GM18511 (cell line): ENCODE results near the gene SNAPC4.

Experiments
- ATAC-seq: cut with Tn5 transposase; IDR thresholded peaks from one replicate; pipeline ENCODE4 v1.9.1; 2021; ENCODE audit warnings: mild to moderate bottlenecking, moderate library complexity; ENCODE audit not compliant: unreplicated experiment

The SNAPC4 gene

GRCh38 chr9:136400038-136400834 lies at the start of gene SNAPC4:
TSS of gene SNAPC4 (minus strand) at chr9:136400170. CDS start at chr9:136398428, 1,742 bp downstream.
- ATAC-seq: peak; percentile 70

GRCh38 chr9:136448655-136449054 lies 48.7 kb upstream of the SNAPC4 start:
- ATAC-seq: no peak

- no peak for ATAC-seq
Observed at GRCh38 chr9:136447173-136447778, 47.3 kb upstream of the SNAPC4 start.

- ATAC-seq: no peak
Observed at GRCh38 chr9:136445799-136446198, 45.8 kb upstream of the SNAPC4 start.

GRCh38 chr9:136444102-136444501 lies 44.1 kb upstream of the SNAPC4 start:
- ATAC-seq: no peak

GRCh38 chr9:136443687-136444086 lies 43.7 kb upstream of the SNAPC4 start:
- no peak for ATAC-seq

GRCh38 chr9:136443087-136443486 lies 43.1 kb upstream of the SNAPC4 start:
- no peak for ATAC-seq

- ATAC-seq: no peak
Observed at GRCh38 chr9:136442265-136442664, 42.3 kb upstream of the SNAPC4 start.

- ATAC-seq: no peak
Observed at GRCh38 chr9:136441681-136442245, 41.8 kb upstream of the SNAPC4 start.

GRCh38 chr9:136441191-136441680 lies 41.3 kb upstream of the SNAPC4 start:
- no peak for ATAC-seq

GRCh38 chr9:136439481-136440408 lies 39.8 kb upstream of the SNAPC4 start, which contains the start of gene INPP5E:
TSS of gene INPP5E (minus strand) at chr9:136439845. CDS start at chr9:136439419, 426 bp downstream.
- ATAC-seq: peak; percentile 69

GRCh38 chr9:136438548-136439480 lies 38.8 kb upstream of the SNAPC4 start:
- ATAC-seq: peak; percentile 64

GRCh38 chr9:136437839-136438547 lies 38.0 kb upstream of the SNAPC4 start:
- no peak for ATAC-seq

- ATAC-seq: no peak
Observed at GRCh38 chr9:136437430-136437829, 37.5 kb upstream of the SNAPC4 start.

GRCh38 chr9:136436055-136436634 lies 36.2 kb upstream of the SNAPC4 start:
- no peak for ATAC-seq

- ATAC-seq: no peak
Observed at GRCh38 chr9:136434580-136435169, 34.7 kb upstream of the SNAPC4 start.

- no peak for ATAC-seq
Observed at GRCh38 chr9:136433849-136434579, 34.0 kb upstream of the SNAPC4 start.
